Activated naive CD8-positive, alpha-beta T cell (primary cell): ENCODE measurements around the gene NPAS2.

ENCODE experiments used
- H3K27ac Mint-ChIP-seq: one replicate; pipeline ENCODE4 v1.8.0; 2021; ENCODE audit warnings: mixed read lengths
- H3K27me3 Mint-ChIP-seq: one replicate; pipeline ENCODE4 v1.8.0; 2021; ENCODE audit warnings: mixed read lengths
- H3K36me3 Mint-ChIP-seq: one replicate; pipeline ENCODE4 v1.8.0; 2021; ENCODE audit warnings: mixed read lengths
- H3K4me1 Mint-ChIP-seq: one replicate; pipeline ENCODE4 v1.8.0; 2021; ENCODE audit warnings: low read depth, mixed read lengths
- H3K4me3 Mint-ChIP-seq: one replicate; pipeline ENCODE4 v1.8.0; 2021; ENCODE audit warnings: mild to moderate bottlenecking, mixed read lengths
- H3K9me3 Mint-ChIP-seq: one replicate; pipeline ENCODE4 v1.8.0; 2021; ENCODE audit warnings: low read depth, mixed read lengths

The NPAS2 gene

GRCh38 chr2:100868083-100868482 is 48.1 kb downstream of the NPAS2 start:
- H3K4me3 Mint-ChIP-seq: no peak overlapping the region
- peaks cover 5% of the 10 kb centered on the region for H3K9me3 Mint-ChIP-seq
- no peak overlapping the region for H3K27ac Mint-ChIP-seq

GRCh38 chr2:100869120-100869519 is 49.2 kb downstream of the NPAS2 start:
- H3K27ac Mint-ChIP-seq: no peak overlapping the region
- peaks cover 13% of the 10 kb centered on the region for H3K36me3 Mint-ChIP-seq
- H3K4me1 Mint-ChIP-seq: peaks cover 2% of the 10 kb centered on the region
- H3K4me3 Mint-ChIP-seq: no peak overlapping the region
- no peaks in the 10 kb centered on the region for H3K27me3 Mint-ChIP-seq
- H3K9me3 Mint-ChIP-seq: peaks cover 5% of the 10 kb centered on the region

More at GRCh38 chr2:100868083-100868482, 48.1 kb downstream of the NPAS2 start:
- Mint-ChIP-seq H3K36me3 (peaks cover 13% of the 10 kb centered on the region), H3K4me1 (peaks cover 2% of the 10 kb centered on the region), H3K27me3 (no peaks in the 10 kb centered on the region)

DNA sequence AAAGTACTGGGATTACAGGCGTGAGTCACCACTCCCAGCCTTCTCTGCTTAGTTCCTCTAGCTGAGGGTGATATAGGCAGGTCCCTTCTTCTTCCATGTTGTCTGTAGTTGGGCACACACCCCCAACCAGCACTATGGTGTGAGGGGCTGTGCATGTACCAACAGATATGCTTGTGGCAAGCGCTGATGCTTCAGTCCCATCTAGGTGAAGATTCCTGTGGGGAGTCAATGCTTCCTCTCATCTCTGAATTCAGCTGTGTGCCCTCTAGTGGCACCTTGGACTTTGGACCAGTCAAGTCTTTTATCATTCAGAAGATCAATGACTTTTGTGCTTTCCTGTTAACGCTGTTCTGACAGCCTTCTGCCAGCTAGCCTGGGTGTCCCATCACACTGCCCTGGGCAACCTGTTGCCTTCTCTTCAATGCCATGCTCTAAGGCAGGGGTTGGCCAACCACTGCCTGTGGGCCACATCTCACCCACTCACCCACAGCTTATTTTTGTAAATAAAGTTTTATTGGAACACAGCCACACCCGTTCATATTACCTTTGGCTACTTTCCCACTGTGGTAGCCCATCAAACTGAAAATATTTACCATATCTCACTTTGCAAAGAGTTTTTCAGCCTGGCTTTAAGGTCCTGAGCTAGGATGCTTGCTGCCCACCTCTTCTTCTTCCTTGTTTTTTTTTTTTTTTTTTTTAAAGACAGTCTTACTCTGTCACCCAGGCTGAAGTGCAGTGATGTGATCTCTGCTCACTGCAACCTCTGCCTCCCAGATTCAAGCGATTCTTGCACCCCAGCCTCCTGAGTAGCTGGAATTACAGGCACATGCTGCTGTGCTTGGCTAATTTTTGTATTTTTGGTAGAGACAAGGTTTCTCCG is 51.0 kb downstream of the NPAS2 start:
- Mint-ChIP-seq H3K36me3 (peaks cover 13% of the 10 kb centered on the region), H3K27ac (no peak overlapping the region), H3K9me3 (peaks cover 5% of the 10 kb centered on the region), H3K27me3 (no peaks in the 10 kb centered on the region), H3K4me1 (peaks cover 2% of the 10 kb centered on the region), H3K4me3 (no peak overlapping the region)

DNA sequence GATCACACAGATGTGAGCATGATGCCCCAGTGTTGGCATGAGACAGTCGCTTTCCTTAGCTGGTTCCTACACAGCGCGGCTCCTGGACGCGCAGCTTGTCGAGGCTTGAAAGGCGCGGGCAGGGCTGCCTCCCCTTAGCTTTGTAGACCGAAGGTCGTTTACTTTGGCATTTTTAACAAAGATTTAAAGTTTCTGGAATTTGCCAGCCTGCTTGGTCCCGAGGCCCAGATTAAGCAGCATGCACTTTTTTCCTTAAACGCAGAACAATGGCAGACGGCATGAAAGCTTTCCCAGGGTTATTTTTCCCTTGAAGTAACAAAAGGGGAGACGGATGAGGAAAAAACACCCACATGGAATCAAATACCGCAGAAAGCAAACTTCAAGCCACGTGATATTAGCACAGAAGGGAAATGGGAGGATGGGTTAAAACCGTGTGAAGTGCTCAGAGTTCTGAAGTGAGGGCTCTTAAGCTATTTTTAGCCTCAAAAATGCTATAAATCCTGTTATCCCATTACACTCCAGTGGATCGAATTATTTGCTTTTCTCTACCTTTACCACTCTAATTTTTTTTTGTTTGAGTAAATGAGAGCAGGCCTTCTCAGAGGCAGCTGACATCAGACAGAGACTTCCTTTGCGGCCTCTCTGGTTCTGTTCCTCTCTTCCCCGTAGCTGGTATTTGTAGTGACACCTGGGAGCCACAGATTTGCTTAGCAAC is 55.7 kb downstream of the NPAS2 start:
- peaks cover 3% of the 10 kb centered on the region for H3K36me3 Mint-ChIP-seq
- no peak overlapping the region for H3K27ac Mint-ChIP-seq
- H3K4me1 Mint-ChIP-seq: peaks cover 3% of the 10 kb centered on the region
- H3K9me3 Mint-ChIP-seq: no peaks in the 10 kb centered on the region
- H3K4me3 Mint-ChIP-seq: no peak overlapping the region
- no peaks in the 10 kb centered on the region for H3K27me3 Mint-ChIP-seq

DNA sequence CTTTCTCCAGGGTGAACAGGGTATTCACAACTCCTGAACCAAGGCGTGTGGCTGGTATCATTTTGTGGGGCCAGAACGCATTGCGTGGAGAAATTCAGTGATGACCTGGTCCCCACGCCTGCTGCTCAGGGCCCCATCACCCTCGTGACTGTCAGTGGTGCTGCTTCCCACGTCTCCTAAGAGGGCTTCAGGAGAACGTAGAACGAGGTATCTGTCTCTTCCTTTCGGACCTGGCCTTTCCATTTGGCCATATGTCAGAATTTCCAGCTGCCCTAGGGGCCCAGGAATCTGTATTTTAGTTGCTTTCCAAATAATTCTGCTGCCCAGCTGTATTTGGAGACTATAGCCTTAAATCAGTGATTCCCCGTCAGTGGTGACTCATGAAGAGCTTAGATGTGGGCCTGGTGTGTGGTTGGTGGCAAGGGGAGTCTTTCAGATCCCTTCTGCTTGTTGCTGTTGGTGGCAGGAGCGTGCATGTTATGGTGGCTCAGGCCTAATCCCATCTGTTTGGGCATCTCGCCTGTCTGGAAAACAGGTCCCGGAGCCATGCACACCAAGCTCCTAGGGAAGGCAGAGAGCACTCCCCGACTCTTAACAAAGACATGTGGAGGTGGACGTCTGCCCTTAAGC is 56.4 kb downstream of the NPAS2 start:
- no peaks in the 10 kb centered on the region for H3K27me3 Mint-ChIP-seq
- no peaks in the 10 kb centered on the region for H3K36me3 Mint-ChIP-seq
- H3K4me3 Mint-ChIP-seq: no peak overlapping the region
- H3K9me3 Mint-ChIP-seq: no peaks in the 10 kb centered on the region
- no peak overlapping the region for H3K27ac Mint-ChIP-seq
- peaks cover 2% of the 10 kb centered on the region for H3K4me1 Mint-ChIP-seq

- Mint-ChIP-seq H3K27ac (no peak overlapping the region), H3K4me1 (peaks cover 2% of the 10 kb centered on the region), H3K9me3 (no peaks in the 10 kb centered on the region), H3K36me3 (no peaks in the 10 kb centered on the region), H3K27me3 (no peaks in the 10 kb centered on the region), H3K4me3 (no peak overlapping the region)
These were observed 57.6 kb downstream of the NPAS2 start for GRCh38 chr2:100877555-100877954.

- H3K36me3 Mint-ChIP-seq: no peaks in the 10 kb centered on the region
- no peak overlapping the region for H3K4me3 Mint-ChIP-seq
- peaks cover 5% of the 10 kb centered on the region for H3K4me1 Mint-ChIP-seq
- H3K27ac Mint-ChIP-seq: no peak overlapping the region
- no peaks in the 10 kb centered on the region for H3K9me3 Mint-ChIP-seq
- H3K27me3 Mint-ChIP-seq: no peaks in the 10 kb centered on the region
These were observed 58.3 kb downstream of the NPAS2 start for GRCh38 chr2:100878000-100878791.

- no peak overlapping the region for H3K27ac Mint-ChIP-seq
- H3K9me3 Mint-ChIP-seq: no peaks in the 10 kb centered on the region
- no peaks in the 10 kb centered on the region for H3K27me3 Mint-ChIP-seq
- no peak overlapping the region for H3K4me3 Mint-ChIP-seq
- peaks cover 6% of the 10 kb centered on the region for H3K4me1 Mint-ChIP-seq
- no peaks in the 10 kb centered on the region for H3K36me3 Mint-ChIP-seq
These were observed 59.4 kb downstream of the NPAS2 start for GRCh38 chr2:100879296-100879695.

DNA sequence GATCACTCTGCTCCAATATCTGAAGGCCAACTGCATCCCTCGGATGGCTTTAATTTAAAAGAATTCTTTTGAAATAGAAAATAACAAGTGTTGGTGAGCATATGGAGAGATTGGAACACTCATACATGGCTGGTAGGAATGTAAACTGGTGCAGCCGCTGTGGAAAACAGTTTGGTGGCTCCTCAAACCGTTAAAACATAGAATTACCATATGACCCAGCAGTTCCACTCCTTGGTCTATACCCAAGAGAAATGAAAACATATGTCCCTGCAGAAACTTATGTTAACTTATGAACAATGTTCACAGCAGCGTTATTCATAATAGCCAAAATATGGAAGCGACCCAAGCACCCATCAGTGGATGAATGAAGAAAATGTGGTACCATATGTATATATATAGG is 60.1 kb downstream of the NPAS2 start:
- Mint-ChIP-seq H3K4me3 (no peak overlapping the region), H3K4me1 (peaks cover 6% of the 10 kb centered on the region), H3K27me3 (no peaks in the 10 kb centered on the region), H3K36me3 (no peaks in the 10 kb centered on the region), H3K9me3 (no peaks in the 10 kb centered on the region), H3K27ac (no peak overlapping the region)

DNA sequence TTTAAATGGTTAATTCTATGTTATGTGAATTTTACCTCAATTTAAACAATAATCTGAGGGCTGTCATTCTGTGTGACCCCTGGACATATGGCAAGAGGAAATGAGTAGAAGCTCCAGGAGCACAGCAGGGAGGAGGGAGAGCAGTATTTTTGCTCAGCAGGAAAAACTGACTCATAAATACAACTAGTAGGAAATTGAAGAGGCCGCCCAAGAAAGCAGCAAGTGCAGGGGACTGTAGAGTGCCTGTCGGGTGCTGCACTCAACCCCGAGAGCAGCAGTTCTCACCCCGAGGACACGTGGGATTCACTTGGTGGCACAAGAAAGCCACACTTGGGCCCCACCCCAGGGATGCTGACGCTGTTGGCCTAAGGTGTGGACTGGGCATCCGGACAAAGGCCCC is 60.8 kb downstream of the NPAS2 start:
- H3K27ac Mint-ChIP-seq: no peak overlapping the region
- H3K4me3 Mint-ChIP-seq: no peak overlapping the region
- peaks cover 6% of the 10 kb centered on the region for H3K4me1 Mint-ChIP-seq
- H3K36me3 Mint-ChIP-seq: no peaks in the 10 kb centered on the region
- no peaks in the 10 kb centered on the region for H3K9me3 Mint-ChIP-seq
- no peaks in the 10 kb centered on the region for H3K27me3 Mint-ChIP-seq

- H3K4me3 Mint-ChIP-seq: no peak overlapping the region
- H3K27ac Mint-ChIP-seq: no peak overlapping the region
- no peaks in the 10 kb centered on the region for H3K27me3 Mint-ChIP-seq
- peaks cover 6% of the 10 kb centered on the region for H3K4me1 Mint-ChIP-seq
- H3K9me3 Mint-ChIP-seq: no peaks in the 10 kb centered on the region
- H3K36me3 Mint-ChIP-seq: no peaks in the 10 kb centered on the region
These were observed 63.0 kb downstream of the NPAS2 start for GRCh38 chr2:100882645-100883613.

DNA sequence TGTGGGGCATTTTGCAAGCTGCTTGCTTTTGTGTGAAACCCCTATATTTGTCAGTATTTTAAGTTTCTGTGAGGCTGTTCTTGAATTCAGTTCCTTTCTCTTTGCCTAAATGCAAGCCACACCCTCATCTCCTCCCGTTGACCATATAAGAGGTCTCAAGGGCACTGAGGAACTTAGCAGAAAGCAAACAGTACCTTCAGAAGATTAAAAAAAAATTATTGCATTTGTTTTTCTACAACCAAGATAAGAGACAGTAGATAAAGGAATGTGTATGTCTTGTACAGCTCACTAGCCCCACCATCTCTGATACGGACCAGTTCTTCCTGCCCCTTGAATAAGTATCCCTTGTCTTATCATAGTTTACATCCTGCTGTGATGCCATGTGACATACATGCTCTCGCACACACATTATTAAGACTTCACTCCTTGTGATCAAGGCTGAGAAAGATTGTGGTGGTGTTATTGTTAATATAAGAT is 64.2 kb downstream of the NPAS2 start:
- H3K36me3 Mint-ChIP-seq: no peaks in the 10 kb centered on the region
- no peak overlapping the region for H3K4me3 Mint-ChIP-seq
- no peaks in the 10 kb centered on the region for H3K9me3 Mint-ChIP-seq
- peaks cover 6% of the 10 kb centered on the region for H3K4me1 Mint-ChIP-seq
- no peaks in the 10 kb centered on the region for H3K27me3 Mint-ChIP-seq
- H3K27ac Mint-ChIP-seq: no peak overlapping the region

DNA sequence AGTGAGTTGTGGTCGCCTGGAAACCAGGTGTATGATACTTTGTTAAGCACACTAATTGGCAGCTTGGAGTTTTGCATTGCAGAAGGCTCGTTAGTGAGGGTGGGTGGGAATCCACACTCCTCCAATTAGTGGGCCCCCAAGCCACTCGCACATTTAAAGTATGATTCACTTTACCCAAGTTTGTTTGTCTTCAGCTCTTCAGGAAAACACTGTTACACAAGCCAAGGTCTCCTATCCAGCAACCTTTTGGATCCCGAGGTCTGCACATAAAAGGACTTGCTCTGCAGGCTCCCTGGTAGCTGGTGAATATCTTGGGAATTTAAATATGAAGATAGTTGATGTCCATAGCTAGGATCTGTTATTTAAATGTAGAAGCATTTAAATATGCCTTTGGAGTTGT is 66.1 kb downstream of the NPAS2 start:
- no peaks in the 10 kb centered on the region for H3K9me3 Mint-ChIP-seq
- no peaks in the 10 kb centered on the region for H3K36me3 Mint-ChIP-seq
- no peaks in the 10 kb centered on the region for H3K27me3 Mint-ChIP-seq
- no peak overlapping the region for H3K4me3 Mint-ChIP-seq
- no peak overlapping the region for H3K27ac Mint-ChIP-seq
- peaks cover 5% of the 10 kb centered on the region for H3K4me1 Mint-ChIP-seq
